ENCODE data around the gene MYO9B.

- TF ChIP-seq CTCF (IDR thresholded peaks at IDR 0.05), result no peak
- TF ChIP-seq POLR2AphosphoS5 (IDR thresholded peaks at IDR 0.05), result no peak
- TF ChIP-seq POLR2A (IDR thresholded peaks at IDR 0.05), result no peak
Measured at GRCh38 chr19:17114414-17114831, 38.8 kb downstream of the MYO9B start.

All from sigmoid colon (tissue), 4 donors.